Activated CD4-positive, CD25-positive, alpha-beta regulatory T cell treated with anti-CD3 and anti-CD28 coated beads, Interleukin-2, amount 50 U/mL, for 24 hours (primary cell): ENCODE measurements around the gene EPHA10.
A peak's percentile ranks its signal among the peaks of the same experiment; 100 is the strongest.
"Not testable (repeated sequence)": the region's sequence is repeated elsewhere in the genome, so short reads cannot be mapped to it uniquely, and the experiment has no call there.

Experiments
- ATAC-seq, 2 donors: fragments of 150-1000 bp; cut with Tn5 transposase; one replicate each; pipeline ENCODE4 v1.10.0; 2021; ENCODE audit warnings: mild to moderate bottlenecking in 1 of 2, moderate library complexity in 1 of 2

EPHA10 gene

GRCh38 chr1:37708471-37708870, 56.4 kb downstream of the EPHA10 start:
- no peak for ATAC-seq

GRCh38 chr1:37705399-37705798, 59.5 kb downstream of the EPHA10 start:
- no peak for ATAC-seq

GRCh38 chr1:37704966-37705365, 60.0 kb downstream of the EPHA10 start:
- ATAC-seq, result no peak

- no peak for ATAC-seq
Observed at GRCh38 chr1:37703061-37703460, 61.9 kb downstream of the EPHA10 start.

- no peak for ATAC-seq
Observed at GRCh38 chr1:37701051-37701450, 63.9 kb downstream of the EPHA10 start.

GRCh38 chr1:37699147-37699546, 65.8 kb downstream of the EPHA10 start:
- peak in 1 of 2 donors; percentile 20 for ATAC-seq

- no peak for ATAC-seq
Observed at GRCh38 chr1:37697737-37698136, 67.2 kb downstream of the EPHA10 start.

- ATAC-seq, result no peak
Observed at GRCh38 chr1:37697090-37697489, 67.8 kb downstream of the EPHA10 start.

GRCh38 chr1:37692834-37693175, 72.1 kb downstream of the EPHA10 start:
- ATAC-seq, result no peak

GRCh38 chr1:37692078-37692833, 72.7 kb downstream of the EPHA10 start, which contains the start of gene CDCA8:
Gene CDCA8 (plus strand): TSS chr1:37692516. CDS start chr1:37692691, 175 bp downstream.
- peak; percentile 88 to 91 for ATAC-seq

- no peak for ATAC-seq
Observed at GRCh38 chr1:37691497-37692077, 73.3 kb downstream of the EPHA10 start.

GRCh38 chr1:37688926-37689325, 76.0 kb downstream of the EPHA10 start:
- no peak for ATAC-seq

GRCh38 chr1:37687764-37688163, 77.2 kb downstream of the EPHA10 start:
- ATAC-seq, result not testable (repeated sequence)

- no peak for ATAC-seq
Observed at GRCh38 chr1:37685722-37686121, 79.2 kb downstream of the EPHA10 start.

- not testable (repeated sequence) for ATAC-seq
Observed at GRCh38 chr1:37684182-37684581, 80.7 kb downstream of the EPHA10 start.

- peak; percentile 69 to 76 for ATAC-seq
Observed at GRCh38 chr1:37682334-37682987, 82.5 kb downstream of the EPHA10 start.

- no peak for ATAC-seq
Observed at GRCh38 chr1:37680933-37681332, 84.0 kb downstream of the EPHA10 start.

GRCh38 chr1:37677808-37678207, 87.1 kb downstream of the EPHA10 start:
- ATAC-seq, result no peak

- no peak for ATAC-seq
Observed at GRCh38 chr1:37677143-37677439, 87.8 kb downstream of the EPHA10 start.

GRCh38 chr1:37676281-37677142, 88.4 kb downstream of the EPHA10 start:
- no peak for ATAC-seq

- ATAC-seq, result peak; percentile 36 to 81
Observed at GRCh38 chr1:37673920-37674319, 91.0 kb downstream of the EPHA10 start.

GRCh38 chr1:37672136-37672870, 92.6 kb downstream of the EPHA10 start:
- ATAC-seq, result no peak
